HEK293T (cell line): Measurements from ENCODE around the gene SH2D4B.

ENCODE experiments used
- NFRKB ChIP-seq: fragments of 450-650 bp; IDR thresholded peaks from 2 replicates; pipeline ENCODE4 v1.6.1; 2016; ENCODE audit warnings: mild to moderate bottlenecking, moderate library complexity
- ZNF384 ChIP-seq: fragments of 450-650 bp; IDR thresholded peaks from 2 replicates; pipeline ENCODE4 v1.6.1; 2016

DNA sequence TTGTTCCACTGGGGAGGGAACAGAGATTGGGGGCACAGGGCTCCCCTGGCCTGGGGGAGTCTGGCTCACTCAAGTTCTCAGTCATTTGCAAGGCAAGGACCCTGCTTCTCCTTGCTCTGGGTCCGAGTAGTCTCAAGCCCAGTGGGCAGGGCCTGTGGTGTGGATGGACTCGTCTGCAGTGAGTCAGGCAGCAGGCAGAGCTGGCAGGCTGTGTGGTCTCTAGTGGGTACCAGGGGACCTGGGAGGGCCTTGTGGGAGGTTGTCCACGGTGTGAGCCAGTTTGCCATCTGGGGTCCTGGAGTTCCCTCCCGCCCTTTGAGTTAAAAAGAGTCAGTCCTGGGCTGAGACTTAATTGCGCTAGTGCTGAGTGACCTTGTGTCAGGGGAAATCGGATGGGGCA, 8.8 kb upstream of the SH2D4B start:
- no peak for TF ChIP-seq NFRKB
- TF ChIP-seq ZNF384, result no peak
